Measurements from ENCODE around the gene SYNGR3.

SYNGR3 gene

DNA sequence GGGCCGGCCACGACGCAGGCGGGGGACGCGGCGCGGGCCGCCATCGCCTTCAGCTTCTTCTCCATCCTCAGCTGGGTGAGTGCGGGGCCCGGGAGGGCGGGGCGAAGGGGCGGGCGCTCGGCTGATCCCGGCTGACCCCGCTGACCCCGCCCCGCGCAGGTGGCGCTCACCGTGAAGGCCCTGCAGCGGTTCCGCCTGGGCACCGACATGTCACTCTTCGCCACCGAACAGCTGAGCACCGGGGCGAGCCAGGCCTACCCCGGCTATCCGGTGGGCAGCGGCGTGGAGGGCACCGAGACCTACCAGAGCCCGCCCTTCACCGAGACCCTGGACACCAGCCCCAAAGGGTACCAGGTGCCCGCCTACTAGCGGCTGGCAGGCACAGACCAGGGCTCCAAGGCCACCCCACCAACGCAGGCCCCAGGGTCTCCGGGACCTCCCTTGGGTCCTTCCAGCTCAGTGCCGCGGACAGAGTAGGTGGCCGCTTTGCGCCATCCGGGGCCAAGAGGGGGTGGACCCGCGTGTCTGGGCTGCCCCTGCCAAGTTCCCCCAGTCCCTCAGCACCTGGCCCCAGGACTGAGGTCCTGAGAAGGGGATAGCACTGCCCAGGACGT, 3.0 kb downstream of the SYNGR3 start:
- DNase-seq (ENCODE audit: low read depth) = no peak

DNA sequence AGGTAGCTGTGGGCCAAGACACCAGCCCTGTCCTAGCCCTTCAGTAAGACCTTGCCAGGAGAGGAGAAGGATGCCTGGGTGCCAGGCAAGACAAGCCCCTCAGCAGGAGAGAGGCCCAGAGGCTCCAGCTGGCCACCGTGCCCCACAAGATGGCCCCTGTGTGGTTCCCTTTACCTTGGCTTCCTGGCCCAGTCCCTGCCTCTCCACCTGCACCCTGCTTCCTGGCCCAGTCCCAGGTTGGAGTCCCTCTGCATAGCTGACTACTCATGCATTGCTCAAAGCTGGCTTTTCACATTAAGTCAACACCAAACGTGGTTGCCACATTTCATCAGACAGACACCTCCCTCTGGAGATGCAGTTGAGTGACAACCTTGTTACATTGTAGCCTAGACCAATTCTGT, 4.0 kb downstream of the SYNGR3 start:
- no peak for DNase-seq (ENCODE audit: low read depth)

DNA sequence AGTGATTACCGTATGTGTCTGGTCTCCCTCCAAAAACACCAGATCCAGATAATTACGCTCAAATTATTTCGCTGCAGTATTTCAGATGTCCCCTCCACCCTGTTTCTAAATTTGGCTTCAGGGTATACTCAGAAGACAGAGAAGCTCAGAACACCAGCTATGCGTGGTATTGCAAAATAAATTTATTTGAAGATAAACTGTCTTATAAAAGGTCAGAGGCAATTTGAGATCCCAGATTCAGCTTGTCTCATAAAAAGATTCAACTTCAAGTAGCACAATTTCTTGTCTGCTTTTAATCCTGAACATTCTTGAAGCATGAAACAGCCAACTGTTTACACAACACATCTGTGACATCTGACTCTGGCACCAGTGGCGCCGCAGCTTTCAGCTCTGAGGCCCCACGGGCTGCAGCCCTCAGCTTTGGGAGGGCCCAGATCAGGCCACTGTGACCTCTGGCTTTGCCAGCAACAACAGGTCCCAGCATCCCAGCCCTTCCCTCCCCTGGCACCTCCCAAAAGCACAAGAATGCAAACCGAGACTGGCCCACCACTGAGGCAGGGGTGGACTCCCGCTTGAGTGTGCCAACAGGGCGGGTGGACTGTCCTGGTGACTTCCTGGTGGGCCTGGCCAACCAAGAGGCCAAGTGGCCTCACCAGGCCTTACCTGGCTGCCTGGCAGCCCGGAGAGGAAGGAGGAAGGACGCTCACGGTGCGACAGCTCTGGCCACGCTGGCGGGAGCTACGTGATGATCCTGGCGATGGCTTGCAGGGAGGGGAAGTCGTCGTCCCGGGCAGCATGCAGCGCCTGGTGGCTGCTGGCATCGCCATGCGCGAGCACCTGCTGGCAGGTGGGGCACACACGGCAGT, 8.0 kb downstream of the SYNGR3 start:
- DNase-seq (ENCODE audit: low read depth) = no peak

DNA sequence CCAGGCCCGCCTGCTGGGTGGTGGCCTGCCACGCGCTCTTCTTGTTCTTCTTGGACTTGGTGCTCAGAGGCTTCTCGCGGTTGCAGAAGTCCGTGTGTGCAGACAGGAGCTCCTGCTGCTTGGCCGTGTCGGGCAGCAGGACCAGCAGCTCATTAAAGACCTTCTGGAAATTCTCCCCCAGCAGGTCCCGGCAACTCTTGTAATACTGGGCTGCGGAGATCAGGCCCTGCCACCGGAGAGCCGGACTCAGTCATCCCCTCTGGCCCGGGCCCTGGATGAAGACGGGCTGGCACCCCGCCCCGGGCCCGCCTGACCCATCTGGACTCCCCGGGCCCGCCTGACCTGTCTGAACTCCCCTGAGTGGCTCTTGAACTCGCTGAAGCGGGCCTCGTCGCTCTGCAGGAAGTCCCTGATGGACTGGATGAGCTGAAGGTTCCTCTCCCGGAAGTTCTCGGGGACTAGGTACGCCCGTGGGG, 8.6 kb downstream of the SYNGR3 start:
- no peak for DNase-seq (ENCODE audit: low read depth)

DNA sequence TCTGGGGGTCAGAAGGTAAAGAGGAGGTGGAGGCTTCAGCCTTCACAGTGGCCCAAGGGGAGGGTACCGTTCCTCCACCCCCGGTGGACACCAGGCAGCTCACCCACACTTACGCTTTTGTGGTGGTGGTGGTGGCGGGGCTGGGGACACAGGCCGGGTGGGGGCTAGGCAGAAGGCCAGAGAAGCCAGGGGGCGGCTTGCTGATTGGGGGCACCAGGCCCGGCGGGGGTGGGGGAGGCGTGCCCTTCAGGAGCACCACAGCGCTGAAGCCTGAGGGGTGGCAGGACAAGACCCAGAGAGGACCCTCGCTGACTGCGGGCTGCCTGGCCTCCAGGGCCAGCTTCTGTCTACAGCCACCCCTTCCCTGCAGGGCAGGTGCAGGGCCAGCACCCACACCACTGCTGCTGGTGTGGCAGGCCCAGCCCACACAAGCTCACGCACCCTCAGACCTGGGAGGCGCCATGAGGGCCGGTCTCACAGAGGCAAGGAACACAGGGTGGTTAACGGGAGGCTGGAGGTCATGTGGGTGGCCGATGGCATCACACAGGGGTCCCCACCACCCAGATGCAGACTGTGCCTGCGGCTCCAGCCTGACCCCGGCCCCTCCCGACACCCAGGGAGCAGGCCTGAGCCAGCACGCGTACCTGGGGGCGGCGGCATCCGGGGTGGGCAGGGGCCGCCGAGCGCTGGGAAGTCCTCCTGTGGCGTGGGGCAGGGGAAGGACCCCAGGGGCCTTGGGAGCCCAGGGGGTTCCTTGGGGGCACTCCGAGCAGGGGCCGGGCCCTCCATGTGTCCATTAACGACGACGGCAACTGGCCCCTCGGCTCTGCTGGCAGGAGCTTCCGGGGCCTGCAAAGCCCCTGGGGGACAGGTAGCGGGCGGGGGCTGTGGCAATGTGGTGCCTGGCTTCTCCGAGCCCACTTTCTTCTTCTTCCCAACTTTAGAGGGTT, 9.4 kb downstream of the SYNGR3 start:
- no peak for DNase-seq (ENCODE audit: low read depth)

DNA sequence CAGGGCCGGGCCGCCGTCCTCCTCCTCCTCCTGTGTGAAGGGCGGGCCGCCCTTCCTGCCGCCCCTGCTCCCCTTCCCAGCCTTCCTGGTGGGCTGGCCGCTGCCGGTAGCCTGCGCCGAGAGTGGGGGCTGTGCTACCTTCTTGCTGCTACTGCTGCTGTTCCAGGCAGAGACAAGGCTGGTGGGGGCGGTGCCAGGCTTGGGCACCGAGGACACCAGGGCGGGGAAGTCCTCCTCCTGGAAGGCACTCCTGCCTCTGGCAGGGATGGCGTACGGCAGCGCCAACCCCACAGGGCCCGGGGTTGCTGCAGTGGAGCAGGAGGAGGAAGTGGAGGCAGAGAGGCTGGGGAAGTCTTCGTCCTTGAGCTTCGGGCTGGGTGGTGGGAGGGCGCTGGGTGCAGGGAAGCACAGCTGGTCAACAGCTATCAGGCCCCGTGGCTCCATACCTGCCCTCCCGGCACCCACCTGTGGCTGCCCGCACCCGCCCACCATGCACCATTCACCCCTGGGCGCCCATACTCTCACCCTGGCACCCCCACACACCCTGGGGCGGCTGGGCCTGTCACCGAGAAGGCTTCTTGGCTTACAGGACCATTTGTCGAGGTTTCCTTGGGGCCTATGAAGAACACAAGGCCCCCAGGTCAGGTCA, 10.2 kb downstream of the SYNGR3 start:
- no peak for DNase-seq (ENCODE audit: low read depth)

DNA sequence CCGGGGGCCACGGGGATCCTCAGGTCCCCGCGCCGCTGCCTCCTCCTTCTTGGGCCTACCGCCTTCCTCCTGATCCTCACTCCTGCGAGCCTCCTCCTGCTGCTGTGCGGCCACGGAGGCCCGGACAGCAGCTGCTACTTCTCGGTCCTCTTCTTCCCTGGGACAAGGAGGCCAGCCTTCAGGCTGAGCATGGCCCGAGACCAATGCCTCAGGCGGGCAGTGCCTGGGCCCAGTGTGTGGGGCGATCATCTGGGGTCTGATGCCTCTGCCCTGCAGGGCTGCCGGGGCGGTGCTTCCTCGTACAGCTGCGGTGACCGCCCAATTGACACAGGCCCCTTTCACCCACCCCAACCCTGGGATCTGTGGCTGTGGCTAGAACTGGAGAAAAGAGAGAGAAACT, 11.3 kb downstream of the SYNGR3 start:
- DNase-seq (ENCODE audit: low read depth) = no peak

DNA sequence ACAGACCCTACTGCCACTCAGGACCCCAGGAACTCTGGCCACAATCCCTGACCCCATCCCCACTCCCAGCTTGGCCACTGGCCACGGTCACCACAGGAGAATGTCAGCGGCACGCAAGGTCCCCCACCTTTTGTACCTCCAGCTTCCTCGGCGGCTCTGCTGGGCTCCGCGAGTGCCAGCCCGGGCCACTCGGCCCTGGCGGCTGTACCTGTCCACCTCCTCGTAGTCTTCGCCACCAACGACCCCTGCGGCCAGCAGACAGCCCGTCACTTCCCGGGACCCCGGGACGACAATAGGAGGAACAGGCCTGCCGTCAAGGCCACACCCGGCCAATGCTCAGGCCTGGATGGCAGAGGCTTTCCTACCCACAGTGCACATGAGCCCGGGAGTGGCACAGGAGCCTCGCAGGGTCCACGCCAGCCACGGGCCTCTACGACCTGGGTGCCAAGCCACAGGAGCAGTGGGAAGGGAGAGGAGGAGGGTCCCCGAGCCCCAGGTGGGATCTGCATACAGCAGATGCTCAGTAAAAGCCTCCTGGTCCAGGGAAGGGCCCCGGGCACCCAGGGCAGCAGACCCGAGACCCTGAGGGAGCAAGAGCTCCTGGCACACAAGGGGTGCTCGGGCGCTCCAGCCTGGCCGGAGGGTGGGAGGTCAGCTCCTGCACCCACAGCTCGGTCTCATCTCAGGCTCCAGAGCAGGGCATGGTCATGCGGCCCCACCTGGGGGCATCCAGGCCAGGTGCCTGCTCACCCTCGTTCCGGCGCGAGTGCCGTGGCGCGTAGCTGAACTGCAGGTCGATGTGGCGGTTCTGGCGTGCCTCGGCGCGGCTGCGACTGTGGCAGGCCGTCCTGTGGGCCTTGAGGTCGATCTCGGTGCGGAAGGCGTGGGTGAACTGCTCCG, 11.9 kb downstream of the SYNGR3 start:
- DNase-seq (ENCODE audit: low read depth) = no peak

DNA sequence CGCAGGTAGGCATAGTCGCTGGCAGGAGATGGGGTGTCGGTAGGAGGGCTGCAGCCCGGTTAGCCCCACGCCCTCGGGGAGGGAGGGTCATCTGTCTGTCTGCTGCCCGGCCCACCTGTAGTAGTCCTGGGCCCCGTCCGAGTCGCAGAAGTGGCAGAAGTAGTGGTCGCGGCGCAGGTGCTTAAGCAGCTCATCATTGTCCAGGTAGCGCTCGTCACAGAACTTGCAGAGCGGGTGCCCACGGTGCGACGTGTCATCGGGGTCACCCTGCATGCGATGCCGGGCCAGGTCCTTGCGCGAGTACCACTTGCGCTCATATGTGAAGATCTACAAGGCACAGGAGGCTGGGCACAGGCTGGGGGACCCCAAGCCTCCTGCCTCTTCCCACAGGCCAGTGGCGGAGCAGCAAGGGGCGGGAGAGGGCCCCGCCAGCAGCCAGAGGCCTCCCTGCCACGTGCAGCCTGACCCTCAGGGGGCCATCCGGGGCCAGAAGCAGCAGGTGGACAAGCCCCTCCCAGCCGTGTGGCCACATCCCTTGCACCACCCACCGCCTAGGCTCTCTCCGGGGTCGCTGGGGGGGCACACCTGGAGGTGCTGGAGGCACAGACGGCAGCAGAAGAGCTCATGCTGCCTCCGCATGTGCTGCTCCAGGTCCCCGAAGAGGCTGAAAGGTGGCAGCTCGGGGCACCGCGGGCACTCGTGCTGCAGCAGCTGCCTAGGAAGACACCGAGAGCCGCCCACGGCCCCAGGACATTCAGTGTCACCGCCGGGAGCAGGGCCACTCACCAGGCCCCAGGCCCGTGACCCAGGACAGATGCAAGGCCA, 12.8 kb downstream of the SYNGR3 start:
- no peak for DNase-seq (ENCODE audit: low read depth)

DNA sequence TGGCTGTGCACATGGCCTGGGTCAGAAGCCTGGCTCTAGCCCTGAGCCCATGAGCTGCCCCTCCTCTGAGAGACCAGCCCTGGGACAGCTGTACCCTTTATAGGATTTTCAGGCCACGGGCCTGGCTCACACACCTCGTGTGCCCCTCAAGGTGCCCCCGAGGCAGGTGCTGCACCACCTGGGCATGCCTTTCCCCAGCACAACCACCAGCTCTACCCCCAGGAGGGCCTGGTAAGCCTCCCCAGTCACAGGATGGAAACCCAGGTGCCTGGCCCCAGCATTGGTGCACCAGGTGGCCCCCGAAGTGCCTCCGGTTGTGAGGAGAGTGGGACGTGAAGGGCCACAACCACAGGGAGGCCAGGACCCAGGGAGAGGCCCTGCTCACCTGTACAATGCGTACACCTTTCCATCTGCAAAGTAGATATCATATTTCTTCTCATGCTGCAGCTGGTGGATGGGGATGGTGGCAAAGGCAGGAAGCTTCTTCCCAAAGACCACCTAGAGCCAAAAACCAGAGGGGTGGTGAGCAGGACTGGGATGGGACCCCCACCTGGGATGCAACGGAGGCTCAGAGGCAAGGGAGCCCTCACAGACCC, 13.6 kb downstream of the SYNGR3 start:
- no peak for DNase-seq (ENCODE audit: low read depth)

DNA sequence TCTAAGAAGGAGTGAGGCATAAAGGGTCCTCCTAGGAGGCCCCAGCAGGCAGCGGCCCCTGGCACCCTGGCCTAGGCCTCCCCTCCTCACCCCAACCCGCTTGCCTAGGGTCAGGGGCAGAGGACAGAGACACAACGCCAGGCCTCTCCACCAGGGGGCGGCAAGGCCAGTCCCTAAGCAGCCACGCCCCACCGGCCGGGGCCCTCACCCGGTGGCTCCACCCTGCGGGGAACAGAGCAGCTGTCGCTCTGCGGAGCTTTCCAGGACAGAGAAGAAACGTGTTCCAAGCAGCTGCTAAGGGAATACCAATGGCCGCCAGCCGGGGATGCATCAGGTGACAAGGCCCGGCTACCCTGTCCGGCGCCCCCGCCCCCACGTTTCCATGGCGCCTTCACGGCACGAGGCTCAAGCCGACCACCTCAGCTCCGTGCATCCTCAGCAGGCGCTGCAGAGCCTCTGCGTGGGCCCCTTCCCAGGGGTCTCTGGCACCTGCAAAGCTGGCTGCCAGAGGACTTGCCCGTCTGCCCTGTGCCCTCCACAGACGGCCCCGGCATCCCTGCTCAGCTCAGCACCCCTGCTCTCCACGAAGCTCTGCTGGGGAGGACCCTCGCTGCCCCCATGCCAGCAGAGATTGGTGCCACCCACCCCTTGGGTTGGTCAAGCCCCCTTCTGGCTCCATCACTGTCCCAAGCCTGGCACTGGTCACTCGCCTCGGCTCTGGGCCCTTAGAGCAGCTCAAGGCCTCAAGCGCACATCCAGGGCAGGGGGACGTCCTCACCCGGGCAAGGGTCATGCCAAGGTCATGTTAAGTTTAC, 14.3 kb downstream of the SYNGR3 start:
- DNase-seq (ENCODE audit: low read depth) = no peak

DNA sequence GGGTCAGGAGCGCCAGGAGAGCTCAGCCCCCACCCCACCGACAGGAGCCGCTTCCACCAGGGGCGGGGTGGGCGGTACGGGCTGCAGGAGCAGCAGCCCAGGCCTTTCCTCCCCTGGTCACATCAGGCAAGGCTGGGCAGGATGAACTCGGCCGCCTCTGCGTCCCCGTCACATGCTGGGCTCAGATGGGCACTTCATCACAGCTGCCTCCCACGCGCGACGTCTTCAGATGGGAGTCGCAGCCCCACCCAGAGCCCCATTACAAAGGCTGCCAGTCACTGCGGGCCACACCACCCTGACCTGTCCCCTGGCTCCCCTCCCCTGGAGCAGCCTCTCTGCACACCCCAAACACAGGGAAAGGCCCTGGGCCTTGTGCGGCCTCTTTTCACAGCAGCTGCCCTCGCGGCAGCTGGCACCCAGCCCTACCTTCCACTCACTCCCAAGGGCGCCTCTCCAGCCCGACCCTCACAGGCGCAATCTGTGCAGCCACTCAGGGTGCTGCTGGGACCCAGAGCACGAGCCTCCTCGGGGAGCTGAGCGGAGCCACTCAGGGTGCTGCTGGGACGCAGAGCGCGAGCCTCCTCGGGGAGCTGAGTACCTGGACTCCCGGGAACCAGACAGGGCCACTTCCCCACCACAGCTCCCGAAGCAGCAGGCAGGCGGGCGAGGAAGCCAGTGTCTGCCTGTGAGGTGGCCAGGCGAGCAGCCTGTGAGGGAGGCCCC, 15.2 kb downstream of the SYNGR3 start:
- DNase-seq (ENCODE audit: low read depth) = no peak

DNA sequence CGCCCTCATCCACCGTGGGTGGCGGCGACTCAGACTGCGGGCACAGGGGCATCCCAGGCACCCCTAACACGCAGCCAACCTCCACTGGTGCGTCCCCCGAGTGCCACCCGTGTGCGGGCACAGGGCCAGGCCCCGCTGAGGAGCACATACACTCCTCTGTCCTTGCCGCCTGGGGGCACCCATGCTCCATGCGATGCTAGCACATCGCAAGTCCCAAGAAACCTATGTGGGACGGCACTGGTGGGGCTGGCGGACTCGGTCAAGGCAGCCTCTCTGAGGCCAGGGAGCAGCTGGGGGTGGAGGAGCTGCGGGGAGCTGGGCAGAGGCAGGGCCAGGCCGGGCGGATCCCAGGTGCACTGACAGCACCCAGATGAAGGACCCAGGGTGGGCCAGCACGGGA, 15.9 kb downstream of the SYNGR3 start:
- DNase-seq (ENCODE audit: low read depth) = no peak

DNA sequence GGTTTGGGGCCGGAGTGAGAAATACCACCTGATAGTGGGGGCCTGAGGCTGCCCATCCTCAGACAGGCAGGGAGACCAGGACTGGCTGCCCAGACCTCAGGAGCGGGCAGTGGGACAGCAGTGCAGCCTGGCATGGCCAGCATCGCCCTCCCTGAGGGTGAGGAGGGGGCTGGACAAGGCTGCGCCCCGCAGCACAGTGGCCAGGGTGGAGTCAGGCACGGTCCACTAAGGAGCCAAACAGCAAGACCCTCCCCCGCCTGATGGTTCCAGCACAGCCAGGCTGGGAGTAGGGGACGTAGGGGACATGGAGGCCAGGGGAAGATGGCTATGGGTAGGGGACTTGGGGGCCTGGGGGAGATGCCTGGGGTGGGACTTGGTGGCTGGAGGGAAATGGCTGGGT, 16.5 kb downstream of the SYNGR3 start:
- DNase-seq (ENCODE audit: low read depth) = no peak

DNA sequence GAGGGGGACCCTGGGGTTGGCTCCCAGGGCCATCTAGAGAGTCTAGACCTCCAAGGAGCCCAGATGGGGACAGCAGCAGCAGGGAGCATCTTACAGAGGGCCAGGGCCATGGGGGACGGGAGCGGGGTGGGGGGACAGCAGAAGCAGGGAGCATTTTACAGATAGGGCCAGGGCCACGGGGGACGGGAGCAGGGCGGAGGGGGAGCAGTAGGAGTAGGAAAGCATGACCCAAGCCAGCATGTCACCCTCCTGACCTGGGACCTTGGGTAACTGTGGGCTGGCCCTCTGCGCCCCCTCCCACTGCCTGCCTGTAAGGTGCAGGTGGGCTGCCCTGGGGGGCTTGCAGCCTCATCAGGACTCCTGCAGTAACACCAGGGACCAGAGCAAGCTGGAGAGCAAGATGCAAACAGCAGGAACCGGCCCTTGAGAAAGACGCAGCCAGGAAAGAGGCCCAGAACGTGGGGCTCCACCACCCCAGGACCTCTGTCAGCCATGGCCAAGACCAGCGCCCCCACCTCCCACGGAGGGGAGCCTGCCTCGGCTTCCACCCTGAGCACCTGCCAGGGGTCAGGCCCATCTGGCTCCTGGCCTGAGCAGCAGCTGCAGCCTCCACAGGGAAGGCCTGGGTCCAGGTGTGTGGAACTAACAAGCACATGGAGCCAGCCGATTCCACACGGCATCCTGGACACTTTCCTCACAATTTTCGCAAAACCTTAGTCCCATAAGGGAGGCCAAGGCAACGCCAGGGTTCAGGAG, 17.5 kb downstream of the SYNGR3 start:
- DNase-seq (ENCODE audit: low read depth) = no peak

DNA sequence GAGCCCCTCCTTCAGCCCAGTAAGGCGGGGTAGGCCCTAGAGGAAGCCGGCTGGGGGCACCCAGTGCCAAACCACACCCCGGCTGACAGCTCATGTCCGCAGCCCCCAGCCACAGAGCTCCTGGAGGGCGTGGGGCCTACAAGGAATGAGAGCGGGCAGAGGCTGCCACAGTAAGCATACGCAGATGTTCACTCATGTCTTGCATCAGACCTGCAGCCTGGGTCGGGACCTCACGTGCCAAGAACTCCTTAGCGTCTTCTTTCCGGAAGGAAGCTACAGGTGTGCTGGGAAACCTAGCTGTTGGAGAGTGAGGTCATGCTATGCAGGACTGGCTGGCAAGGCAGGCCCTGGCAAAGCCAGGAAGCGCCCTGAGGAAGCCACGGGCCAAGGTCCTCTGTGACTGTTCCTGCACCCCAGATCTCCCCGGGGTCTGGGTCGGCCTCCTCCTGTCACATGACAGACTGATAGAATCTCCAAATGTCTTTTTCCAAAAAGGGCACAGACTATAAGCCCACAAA, 18.3 kb downstream of the SYNGR3 start:
- DNase-seq (ENCODE audit: low read depth) = no peak

DNA sequence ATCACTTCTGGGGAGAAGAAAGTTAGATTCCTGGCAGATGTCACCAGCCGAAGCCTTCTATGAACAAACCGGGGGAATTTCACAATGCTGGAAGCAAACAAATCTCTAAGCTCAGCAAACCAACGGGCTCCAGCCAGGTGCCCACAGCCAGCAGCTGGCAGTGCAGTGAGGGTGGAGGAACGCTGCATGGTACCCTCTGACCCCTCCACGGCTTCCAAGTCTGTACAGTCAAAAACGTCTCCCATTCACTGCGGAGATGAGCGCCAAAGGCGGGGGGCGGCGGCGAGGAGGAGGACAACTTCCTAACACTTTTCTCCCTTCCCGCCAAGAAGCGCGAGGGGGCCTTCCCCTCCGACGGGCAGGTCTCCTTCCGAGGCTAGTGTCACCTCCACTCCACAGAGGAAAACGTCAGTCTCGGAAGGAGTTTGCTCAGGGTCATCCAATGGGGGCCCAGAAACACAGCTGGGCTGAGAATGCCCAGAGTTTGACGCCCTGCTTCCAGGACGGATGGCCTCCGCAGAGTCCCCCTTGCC, 18.9 kb downstream of the SYNGR3 start:
- no peak for DNase-seq (ENCODE audit: low read depth)
